ENCODE measurements around the gene MGARP. TPM values are rescaled to one million over a fixed set of nuclear protein-coding genes. Genes with fewer than 3 reads are reported as not detected.

Gene MGARP
- total RNA-seq, 2 experiments from 2014 or later = 0.20 TPM; not detected in 1

DNA sequence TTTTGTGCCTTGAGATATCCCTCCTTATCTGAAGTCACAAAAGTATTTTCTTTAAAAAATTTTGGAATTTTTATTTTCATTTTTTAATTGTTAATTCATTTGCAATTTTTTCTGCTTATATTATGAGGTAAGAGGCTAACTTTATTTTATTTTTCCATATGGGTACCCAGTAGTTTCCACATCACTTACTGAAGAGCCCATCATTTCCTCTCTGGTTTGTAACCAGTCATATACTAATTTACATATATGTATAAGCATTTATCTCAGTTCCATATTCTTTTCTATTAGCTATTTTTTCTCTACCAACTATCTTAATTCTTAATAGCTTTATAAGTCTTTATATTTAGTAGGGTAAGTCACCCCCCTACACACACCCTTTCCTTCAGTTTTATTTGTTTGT, 27.0 kb downstream of the MGARP start:
- no peak overlapping the region for H3K27ac Mint-ChIP-seq
- H3K36me3 Mint-ChIP-seq = no peaks in the 10 kb centered on the region
- CTCF ChIA-PET = interaction anchor here (2.1 kb wide), 1 partner anchor 43 kb away, joined by 5 read pairs; no protein-coding TSS in a partner anchor
- no peaks in the 10 kb centered on the region for H3K9me3 Mint-ChIP-seq (ENCODE audit: low read depth)
- H3K27me3 Mint-ChIP-seq = no peaks in the 10 kb centered on the region
- no peaks in the 10 kb centered on the region for H3K4me1 Mint-ChIP-seq
- no peak for ATAC-seq
- DNase-seq = no peak
- H3K4me3 Mint-ChIP-seq = no peak overlapping the region

GRCh38 chr4:139247700-139248238, 32.3 kb downstream of the MGARP start:
- Mint-ChIP-seq H3K27me3 (peaks cover 3% of the 10 kb centered on the region), H3K27ac (no peak overlapping the region), H3K36me3 (no peaks in the 10 kb centered on the region), H3K4me1 (no peaks in the 10 kb centered on the region), H3K4me3 (no peak overlapping the region), H3K9me3 (ENCODE audit: low read depth) (no peaks in the 10 kb centered on the region)
- DNase-seq (no peak), ATAC-seq (no peak)
- CTCF ChIA-PET = no interaction called here

GRCh38 chr4:139247241-139247640, 32.8 kb downstream of the MGARP start:
- Mint-ChIP-seq H3K27ac (no peak overlapping the region), H3K4me1 (no peaks in the 10 kb centered on the region), H3K27me3 (peaks cover 3% of the 10 kb centered on the region), H3K4me3 (no peak overlapping the region), H3K9me3 (ENCODE audit: low read depth) (no peaks in the 10 kb centered on the region), H3K36me3 (no peaks in the 10 kb centered on the region)
- no peak for ATAC-seq
- CTCF ChIA-PET = no interaction called here
- no peak for DNase-seq

GRCh38 chr4:139246166-139246565, 33.9 kb downstream of the MGARP start:
- H3K9me3 Mint-ChIP-seq (ENCODE audit: low read depth) = no peaks in the 10 kb centered on the region
- ATAC-seq = no peak
- no peaks in the 10 kb centered on the region for H3K36me3 Mint-ChIP-seq
- CTCF ChIA-PET = interaction anchor here (0.6 kb wide), 1 partner anchor 26 kb away, joined by 3 read pairs; no protein-coding TSS in a partner anchor
- no peak for DNase-seq
- no peak overlapping the region for H3K27ac Mint-ChIP-seq
- H3K4me1 Mint-ChIP-seq = no peaks in the 10 kb centered on the region
- peaks cover 3% of the 10 kb centered on the region for H3K27me3 Mint-ChIP-seq
- no peak overlapping the region for H3K4me3 Mint-ChIP-seq

DNA sequence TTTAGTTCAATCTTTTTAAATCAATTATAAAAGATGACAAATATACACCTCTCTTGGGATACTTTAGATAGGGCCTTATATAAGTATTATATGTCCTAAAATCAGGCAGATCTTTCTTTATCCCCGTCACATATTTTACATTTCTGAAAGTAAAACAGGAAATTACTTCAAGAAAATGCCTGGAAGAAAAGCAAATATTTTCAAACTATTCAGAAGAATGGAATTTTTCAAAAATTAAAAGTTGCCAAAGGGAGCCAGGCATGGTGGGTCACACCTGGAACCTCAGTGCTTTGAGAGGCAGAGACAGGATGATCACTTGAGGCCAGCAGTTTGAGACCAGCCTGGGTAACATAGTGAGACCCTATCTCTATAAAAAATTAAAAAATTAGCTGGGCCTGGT, 34.4 kb downstream of the MGARP start:
- Mint-ChIP-seq H3K27me3 (peaks cover 3% of the 10 kb centered on the region), H3K9me3 (ENCODE audit: low read depth) (no peaks in the 10 kb centered on the region), H3K36me3 (no peaks in the 10 kb centered on the region), H3K4me1 (no peaks in the 10 kb centered on the region), H3K4me3 (no peak overlapping the region), H3K27ac (no peak overlapping the region)
- ATAC-seq = no peak
- no peak for DNase-seq
- CTCF ChIA-PET = interaction anchor here (0.6 kb wide), 1 partner anchor 26 kb away, joined by 3 read pairs; no protein-coding TSS in a partner anchor

GRCh38 chr4:139243448-139244365, 36.3 kb downstream of the MGARP start:
- no peak overlapping the region for H3K4me3 Mint-ChIP-seq
- DNase-seq (no peak), ATAC-seq (no peak)
- H3K36me3 Mint-ChIP-seq = no peaks in the 10 kb centered on the region
- peaks cover 3% of the 10 kb centered on the region for H3K27me3 Mint-ChIP-seq
- H3K27ac Mint-ChIP-seq = no peak overlapping the region
- no peaks in the 10 kb centered on the region for H3K4me1 Mint-ChIP-seq
- CTCF ChIA-PET = interaction anchor here (0.8 kb wide), 1 partner anchor 16 kb away, joined by 3 read pairs; no protein-coding TSS in a partner anchor
- H3K9me3 Mint-ChIP-seq (ENCODE audit: low read depth) = no peaks in the 10 kb centered on the region

GRCh38 chr4:139242511-139243051, 37.4 kb downstream of the MGARP start:
- CTCF ChIA-PET = interaction anchor here (0.8 kb wide), 1 partner anchor 15 kb away, joined by 3 read pairs; no protein-coding TSS in a partner anchor
- no peak overlapping the region for H3K27ac Mint-ChIP-seq
- H3K9me3 Mint-ChIP-seq (ENCODE audit: low read depth) = no peaks in the 10 kb centered on the region
- DNase-seq (no peak), ATAC-seq (no peak)
- no peak overlapping the region for H3K4me3 Mint-ChIP-seq
- H3K27me3 Mint-ChIP-seq = peaks cover 3% of the 10 kb centered on the region
- peaks cover 2% of the 10 kb centered on the region for H3K4me1 Mint-ChIP-seq
- no peaks in the 10 kb centered on the region for H3K36me3 Mint-ChIP-seq

GRCh38 chr4:139241784-139242151, 38.3 kb downstream of the MGARP start:
- H3K27ac Mint-ChIP-seq = no peak overlapping the region
- H3K27me3 Mint-ChIP-seq = peaks cover 3% of the 10 kb centered on the region
- no peak for ATAC-seq
- no peaks in the 10 kb centered on the region for H3K9me3 Mint-ChIP-seq (ENCODE audit: low read depth)
- CTCF ChIA-PET = interaction anchor here (0.6 kb wide), 1 partner anchor 154 kb away, joined by 3 read pairs; no protein-coding TSS in a partner anchor
- H3K4me1 Mint-ChIP-seq = peaks cover 2% of the 10 kb centered on the region
- no peaks in the 10 kb centered on the region for H3K36me3 Mint-ChIP-seq
- no peak for DNase-seq
- H3K4me3 Mint-ChIP-seq = no peak overlapping the region

DNA sequence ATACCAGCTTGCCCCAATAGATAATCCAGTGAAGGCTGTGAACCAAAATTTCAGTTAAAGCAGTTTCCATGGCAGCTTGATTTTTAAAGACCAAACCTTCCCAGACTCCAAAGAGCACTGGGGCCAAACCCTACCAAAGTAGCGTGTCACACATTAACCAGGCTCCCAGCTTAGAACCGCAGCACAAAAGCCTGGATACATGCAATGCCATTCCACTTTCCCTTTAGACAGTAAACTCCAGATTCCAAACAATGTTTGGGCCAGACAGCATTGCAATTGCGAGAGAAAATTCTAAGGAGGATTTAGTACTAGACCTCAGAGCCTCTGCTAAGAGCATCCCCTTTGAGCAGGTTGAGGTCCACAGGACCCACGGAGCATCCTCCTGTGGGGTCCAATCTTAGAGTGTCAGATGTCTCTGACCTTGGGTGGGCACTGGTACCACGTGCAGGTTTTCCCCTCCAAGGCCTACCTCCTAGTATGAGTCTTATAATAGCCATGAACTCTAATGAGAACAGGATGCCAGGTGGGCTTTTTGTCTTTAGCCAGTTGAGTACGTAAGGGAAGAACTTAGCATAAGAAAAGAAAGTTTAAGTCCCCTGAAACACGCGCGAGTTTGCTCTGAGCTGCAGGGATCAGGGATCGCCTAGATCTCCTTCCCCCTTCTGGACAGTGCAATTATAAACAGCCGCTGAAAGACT, 38.8 kb downstream of the MGARP start:
- Mint-ChIP-seq H3K9me3 (ENCODE audit: low read depth) (no peaks in the 10 kb centered on the region), H3K4me1 (peaks cover 2% of the 10 kb centered on the region), H3K27ac (no peak overlapping the region), H3K4me3 (no peak overlapping the region), H3K36me3 (no peaks in the 10 kb centered on the region), H3K27me3 (peaks cover 3% of the 10 kb centered on the region)
- DNase-seq = no peak
- CTCF ChIA-PET = interaction anchor here (0.6 to 1.1 kb wide), 2 partner anchors 46 to 155 kb away, joined by 3 read pairs; no protein-coding TSS in a partner anchor
- no peak for ATAC-seq

GRCh38 chr4:139239127-139239772, 40.8 kb downstream of the MGARP start:
- Mint-ChIP-seq H3K27ac (no peak overlapping the region), H3K36me3 (no peaks in the 10 kb centered on the region), H3K27me3 (no peaks in the 10 kb centered on the region), H3K4me3 (no peak overlapping the region), H3K9me3 (ENCODE audit: low read depth) (no peaks in the 10 kb centered on the region), H3K4me1 (peaks cover 2% of the 10 kb centered on the region)
- DNase-seq (no peak), ATAC-seq (no peak)
- CTCF ChIA-PET = no interaction called here

DNA sequence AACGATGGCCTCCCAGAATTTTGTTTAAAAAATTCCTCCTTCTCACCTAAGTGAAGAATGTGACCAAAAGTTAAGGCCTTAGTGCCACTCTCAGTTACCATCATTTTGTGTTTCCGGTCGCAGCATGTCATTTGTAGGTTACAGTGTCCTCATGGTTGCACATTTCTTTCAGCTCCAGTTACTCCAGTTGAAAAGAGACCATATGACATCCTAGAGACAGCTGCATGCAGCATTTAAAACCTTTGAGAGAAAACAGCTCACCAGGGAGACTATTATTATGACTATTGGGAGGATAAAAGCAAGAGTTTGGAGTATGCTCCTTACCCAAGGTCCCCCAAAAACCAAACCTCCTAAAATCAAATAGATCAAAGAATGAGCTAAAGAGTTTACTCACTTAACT, 45.8 kb downstream of the MGARP start:
- ATAC-seq = no peak
- Mint-ChIP-seq H3K27ac (no peak overlapping the region), H3K9me3 (ENCODE audit: low read depth) (no peaks in the 10 kb centered on the region), H3K4me3 (no peak overlapping the region), H3K4me1 (peaks cover 4% of the 10 kb centered on the region), H3K36me3 (no peaks in the 10 kb centered on the region), H3K27me3 (no peaks in the 10 kb centered on the region)
- no peak for DNase-seq
- CTCF ChIA-PET = interaction anchor here (1.1 kb wide), 1 partner anchor 62 kb away, joined by 4 read pairs; no protein-coding TSS in a partner anchor

GRCh38 chr4:139229534-139230039, 50.4 kb downstream of the MGARP start:
- Mint-ChIP-seq H3K9me3 (ENCODE audit: low read depth) (no peaks in the 10 kb centered on the region), H3K36me3 (no peaks in the 10 kb centered on the region), H3K4me3 (no peak overlapping the region), H3K27ac (no peak overlapping the region), H3K27me3 (no peaks in the 10 kb centered on the region), H3K4me1 (peaks cover 2% of the 10 kb centered on the region)
- DNase-seq (no peak), ATAC-seq (peak; percentile 72)
- CTCF ChIA-PET = interaction anchor here (0.7 to 3.4 kb wide), 7 partner anchors 9 to 199 kb away, joined by 3 to 17 read pairs (median 4); no protein-coding TSS in a partner anchor
